ENCODE data around the gene SNX19. TPM values are rescaled to one million over a fixed set of nuclear protein-coding genes. Genes with fewer than 3 reads are reported as not detected.

SNX19 gene
- total RNA-seq, 1 donor from 2014 or later, result 56.3 TPM

- H3K27ac Mint-ChIP-seq, result no peak overlapping the region
- no peaks in the 10 kb centered on the region for H3K4me1 Mint-ChIP-seq (ENCODE audit: low read depth)
- peaks cover 19% of the 10 kb centered on the region for H3K36me3 Mint-ChIP-seq (ENCODE audit: insufficient read depth)
- no peaks in the 10 kb centered on the region for H3K9me3 Mint-ChIP-seq (ENCODE audit: low read depth)
- no peak overlapping the region for H3K4me3 Mint-ChIP-seq (ENCODE audit: low read depth)
- no peak for TF ChIP-seq CTCF (IDR thresholded peaks at IDR 0.05; ENCODE audit: unreplicated experiment)
- H3K27me3 Mint-ChIP-seq, result no peaks in the 10 kb centered on the region
- no peak for DNase-seq (ENCODE audit: low spot score, unreplicated experiment)
Observed at GRCh38 chr11:130906616-130907015, 9.7 kb downstream of the SNX19 start.

- Mint-ChIP-seq H3K36me3 (ENCODE audit: insufficient read depth) (peaks cover 23% of the 10 kb centered on the region), H3K27ac (no peak overlapping the region), H3K4me1 (ENCODE audit: low read depth) (no peaks in the 10 kb centered on the region), H3K9me3 (ENCODE audit: low read depth) (no peaks in the 10 kb centered on the region), H3K27me3 (no peaks in the 10 kb centered on the region), H3K4me3 (ENCODE audit: low read depth) (no peak overlapping the region)
- no peak for DNase-seq (ENCODE audit: low spot score, unreplicated experiment)
- no peak for TF ChIP-seq CTCF (IDR thresholded peaks at IDR 0.05; ENCODE audit: unreplicated experiment)
Observed at GRCh38 chr11:130905512-130905911, 10.8 kb downstream of the SNX19 start.

- no peak overlapping the region for H3K4me3 Mint-ChIP-seq (ENCODE audit: low read depth)
- H3K27ac Mint-ChIP-seq, result no peak overlapping the region
- TF ChIP-seq CTCF (IDR thresholded peaks at IDR 0.05; ENCODE audit: unreplicated experiment), result peak; percentile 40
- H3K36me3 Mint-ChIP-seq (ENCODE audit: insufficient read depth), result peaks cover 27% of the 10 kb centered on the region
- H3K9me3 Mint-ChIP-seq (ENCODE audit: low read depth), result no peaks in the 10 kb centered on the region
- no peaks in the 10 kb centered on the region for H3K4me1 Mint-ChIP-seq (ENCODE audit: low read depth)
- no peak for DNase-seq (ENCODE audit: low spot score, unreplicated experiment)
- H3K27me3 Mint-ChIP-seq, result no peaks in the 10 kb centered on the region
Observed at GRCh38 chr11:130904380-130904779, 11.9 kb downstream of the SNX19 start.

GRCh38 chr11:130902380-130902779 is 13.9 kb downstream of the SNX19 start:
- H3K9me3 Mint-ChIP-seq (ENCODE audit: low read depth), result no peaks in the 10 kb centered on the region
- no peaks in the 10 kb centered on the region for H3K4me1 Mint-ChIP-seq (ENCODE audit: low read depth)
- no peak overlapping the region for H3K27ac Mint-ChIP-seq
- H3K4me3 Mint-ChIP-seq (ENCODE audit: low read depth), result no peak overlapping the region
- no peaks in the 10 kb centered on the region for H3K27me3 Mint-ChIP-seq
- H3K36me3 Mint-ChIP-seq (ENCODE audit: insufficient read depth), result peaks cover 36% of the 10 kb centered on the region
- DNase-seq (ENCODE audit: low spot score, unreplicated experiment), result no peak
- no peak for TF ChIP-seq CTCF (IDR thresholded peaks at IDR 0.05; ENCODE audit: unreplicated experiment)

GRCh38 chr11:130899106-130899505 is 17.2 kb downstream of the SNX19 start:
- no peak for DNase-seq (ENCODE audit: low spot score, unreplicated experiment)
- Mint-ChIP-seq H3K27ac (no peak overlapping the region), H3K4me3 (ENCODE audit: low read depth) (no peak overlapping the region), H3K36me3 (ENCODE audit: insufficient read depth) (peaks cover 28% of the 10 kb centered on the region), H3K9me3 (ENCODE audit: low read depth) (no peaks in the 10 kb centered on the region), H3K4me1 (ENCODE audit: low read depth) (no peaks in the 10 kb centered on the region), H3K27me3 (no peaks in the 10 kb centered on the region)
- no peak for TF ChIP-seq CTCF (IDR thresholded peaks at IDR 0.05; ENCODE audit: unreplicated experiment)
